Measurements from ENCODE around the gene MICAL3.
"Not testable (repeated sequence)": the region's sequence is repeated elsewhere in the genome, so short reads cannot be mapped to it uniquely, and the experiment has no call there.

Gene MICAL3

GRCh38 chr22:18032455-18033101 lies 8.2 kb upstream of the MICAL3 start:
- DNase-seq (ENCODE audit: low read depth), result no peak

- no peak for DNase-seq (ENCODE audit: low read depth)
Measured at GRCh38 chr22:18031695-18032454, 7.5 kb upstream of the MICAL3 start.

DNA sequence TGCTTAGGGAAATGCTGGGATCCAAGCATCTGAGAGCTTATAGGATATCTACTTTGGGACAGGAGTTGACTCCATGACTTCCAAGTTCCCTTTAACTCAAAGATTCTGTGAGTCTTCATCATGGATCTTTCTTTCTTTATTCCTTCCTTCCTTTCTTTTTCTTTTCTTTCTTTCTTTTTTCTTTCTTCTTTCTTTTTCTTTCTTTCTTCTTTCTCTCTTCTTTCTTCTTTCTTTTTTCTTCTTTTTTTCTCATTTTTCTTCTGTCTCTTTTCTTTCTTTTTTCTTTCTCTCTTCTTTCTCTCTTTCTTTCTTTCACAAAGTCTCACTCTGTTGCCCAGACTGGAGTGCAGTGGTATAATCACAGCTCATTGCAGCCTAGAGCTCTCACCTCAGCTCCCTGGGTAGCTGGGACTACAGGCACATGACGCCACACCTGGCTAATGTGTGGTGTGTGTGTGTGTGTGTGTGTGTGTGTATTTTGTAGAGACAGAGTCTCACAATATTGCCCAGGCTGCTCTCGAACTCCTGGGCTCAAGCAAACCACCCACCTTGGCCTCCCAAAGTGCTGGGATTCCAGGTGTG lies 5.4 kb upstream of the MICAL3 start:
- no peak for DNase-seq (ENCODE audit: low read depth)

- DNase-seq (ENCODE audit: low read depth), result no peak
Measured at GRCh38 chr22:18028817-18029527, 4.6 kb upstream of the MICAL3 start.

DNA sequence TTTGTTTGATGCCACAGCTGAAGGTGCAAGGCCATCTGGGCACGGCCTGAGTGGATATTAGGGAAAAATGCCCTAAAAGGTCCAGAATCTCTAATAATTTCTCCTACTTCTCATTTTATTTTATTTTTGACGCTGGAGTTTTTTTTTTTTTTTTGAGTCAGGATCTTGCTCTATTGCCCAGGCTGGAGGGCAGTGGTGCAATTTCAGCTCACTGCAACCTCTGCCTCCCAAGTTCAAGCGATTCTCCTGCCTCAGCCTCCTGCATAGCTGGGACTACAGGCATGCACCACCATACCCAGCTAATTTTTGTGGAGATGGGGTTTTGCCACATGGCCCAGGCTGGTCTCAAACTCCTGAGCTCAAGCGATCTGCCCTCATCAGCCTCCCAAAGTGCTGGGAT lies 1.5 kb upstream of the MICAL3 start:
- DNase-seq (ENCODE audit: low read depth), result not testable (repeated sequence)

- DNase-seq (ENCODE audit: low read depth), result no peak
Measured at GRCh38 chr22:18024956-18025720, 777 bp upstream of the MICAL3 start.

GRCh38 chr22:18023509-18024275 lies 669 bp downstream of the MICAL3 start:
- no peak for DNase-seq (ENCODE audit: low read depth)

DNA sequence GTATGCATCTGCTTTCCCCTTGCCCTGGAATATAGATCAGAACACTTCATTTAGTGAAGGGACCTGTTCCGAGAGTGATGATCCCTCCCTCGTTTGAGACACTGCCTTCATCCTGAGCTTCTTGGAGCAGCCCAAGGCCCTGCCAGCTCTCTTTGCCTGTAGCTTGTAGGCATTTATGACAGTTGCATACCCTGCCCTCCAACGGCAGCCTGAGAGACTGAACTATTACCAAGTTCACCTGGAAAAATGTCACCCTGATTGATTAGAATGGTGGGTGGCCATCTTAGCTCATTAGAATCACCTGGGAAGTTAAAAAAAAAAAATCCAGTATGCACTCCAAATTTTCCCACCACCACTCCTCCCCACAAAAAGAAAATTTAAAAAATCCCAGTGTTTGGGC lies 1.5 kb downstream of the MICAL3 start:
- DNase-seq (ENCODE audit: low read depth), result no peak

DNA sequence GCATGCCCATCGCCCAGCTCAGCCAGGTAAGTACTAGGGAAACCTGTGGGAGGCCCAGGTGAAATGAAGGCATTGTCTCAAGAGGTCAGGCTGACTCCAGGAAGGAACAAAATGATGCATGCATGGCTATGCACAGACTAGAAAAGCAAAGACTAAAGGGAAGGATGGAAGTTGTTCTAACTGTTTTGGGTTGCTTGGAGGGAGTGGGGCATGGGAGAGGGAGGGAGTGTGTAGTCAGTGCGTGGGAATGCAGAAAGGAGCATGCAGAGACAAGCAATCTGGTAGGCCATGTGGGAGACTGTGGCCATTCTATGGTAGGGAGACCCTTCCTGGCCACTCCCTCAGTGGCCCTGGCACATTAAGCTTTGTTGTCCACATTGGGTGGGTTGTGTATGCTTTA lies 2.9 kb downstream of the MICAL3 start:
- no peak for DNase-seq (ENCODE audit: low read depth)

DNA sequence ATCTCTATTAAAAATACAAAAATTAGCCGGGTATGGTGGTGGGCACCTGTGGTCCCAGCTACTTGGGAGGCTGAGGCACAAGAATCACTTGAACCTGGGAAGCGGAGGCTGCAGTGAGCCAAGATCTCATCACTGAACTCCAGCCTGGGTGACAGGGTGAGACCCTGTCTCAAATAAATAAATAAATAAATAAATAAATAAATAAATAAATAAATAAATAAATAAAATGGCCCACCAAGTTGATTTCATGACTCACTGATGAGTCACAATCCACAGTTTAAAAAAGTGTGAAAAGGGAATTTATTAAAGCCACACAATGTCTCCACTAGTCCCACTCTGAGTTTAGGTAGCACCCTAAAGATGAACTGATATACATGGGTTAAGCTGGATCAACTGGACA lies 3.6 kb downstream of the MICAL3 start:
- DNase-seq (ENCODE audit: low read depth), result not testable (repeated sequence)

- no peak for DNase-seq (ENCODE audit: low read depth)
Measured at GRCh38 chr22:18013947-18014346, 10.4 kb downstream of the MICAL3 start.

DNA sequence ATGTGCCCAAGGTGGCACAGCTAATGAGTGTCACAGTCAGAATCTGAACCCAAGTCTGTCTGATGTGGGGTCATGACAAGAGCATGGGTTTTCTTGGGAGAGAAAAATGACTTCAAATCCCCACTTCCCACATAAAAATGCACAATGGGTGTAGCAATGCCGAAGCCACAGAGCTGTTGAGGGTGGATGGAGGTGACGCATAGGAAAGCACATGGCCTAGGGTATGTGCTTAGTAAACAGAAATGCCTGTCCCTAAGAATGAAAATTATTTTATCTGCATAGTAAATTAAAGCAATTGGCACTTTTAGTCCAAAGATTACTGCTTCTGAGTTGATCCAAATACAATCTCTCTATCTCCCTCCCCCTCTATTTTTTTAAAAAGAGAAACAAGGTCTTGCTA lies 10.9 kb downstream of the MICAL3 start:
- no peak for DNase-seq (ENCODE audit: low read depth)

DNA sequence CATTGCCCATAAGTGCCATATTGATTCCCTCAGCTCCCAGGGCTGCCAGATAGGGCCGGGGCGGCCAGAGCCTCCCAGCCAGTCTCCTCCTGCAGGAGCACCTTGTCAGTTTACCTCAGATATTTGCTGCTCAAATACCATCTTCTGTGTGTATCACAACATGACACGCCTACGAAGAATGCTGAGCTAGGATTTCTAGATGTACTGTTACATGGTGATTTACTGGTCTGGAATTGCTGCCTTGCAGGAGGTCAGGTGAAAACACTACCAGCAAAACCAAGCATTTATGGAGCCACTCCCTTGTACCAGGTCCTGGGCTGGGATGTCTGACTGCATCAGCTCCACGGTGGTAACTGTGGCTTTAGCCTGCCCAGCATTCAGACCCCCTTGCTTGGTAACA lies 11.8 kb downstream of the MICAL3 start:
- DNase-seq (ENCODE audit: low read depth), result no peak

DNA sequence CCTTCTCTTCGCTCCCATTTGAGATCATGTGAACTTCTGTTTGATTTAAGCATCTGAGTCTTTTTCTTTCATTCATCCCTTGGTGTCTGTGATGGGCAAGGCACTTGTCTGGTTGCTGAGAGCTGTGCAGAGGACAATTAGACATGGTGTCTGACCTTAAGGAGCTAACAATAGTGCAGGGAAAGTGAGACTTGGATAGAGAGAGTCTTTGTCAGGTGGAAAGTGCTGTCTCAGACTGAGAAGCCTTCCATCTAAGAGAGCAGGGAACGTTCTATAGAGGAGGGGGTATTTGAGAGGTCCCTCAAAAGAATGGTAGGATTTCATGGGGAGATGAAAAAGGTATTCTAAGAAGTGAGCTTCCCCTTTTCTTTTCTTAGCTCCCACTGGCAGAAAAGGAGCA lies 14.1 kb downstream of the MICAL3 start:
- no peak for DNase-seq (ENCODE audit: low read depth)

DNA sequence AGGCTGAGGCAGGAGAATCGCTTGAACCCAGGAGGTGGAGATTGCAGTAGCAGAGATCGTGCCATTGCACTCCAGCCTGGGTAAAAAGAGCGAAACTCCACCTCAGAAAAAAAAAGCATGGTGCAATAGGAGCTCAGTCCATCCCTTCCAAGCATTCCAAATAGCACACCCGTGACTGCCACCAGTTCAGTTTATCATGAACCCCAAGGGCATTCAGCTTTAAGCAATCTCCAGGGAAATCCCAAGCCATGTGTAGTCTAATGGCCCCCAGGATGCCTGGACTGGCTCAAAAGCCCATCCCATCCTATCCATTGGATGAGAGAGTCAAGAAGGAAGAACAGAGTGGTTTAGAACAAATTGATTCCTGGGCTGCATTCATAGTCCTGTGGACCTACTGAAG lies 16.2 kb downstream of the MICAL3 start:
- no peak for DNase-seq (ENCODE audit: low read depth)

- DNase-seq (ENCODE audit: low read depth), result no peak
Measured at GRCh38 chr22:18005201-18005926, 19.0 kb downstream of the MICAL3 start.

GRCh38 chr22:18001894-18002315 lies 22.5 kb downstream of the MICAL3 start:
- not testable (repeated sequence) for DNase-seq (ENCODE audit: low read depth)

GRCh38 chr22:18001040-18001893 lies 23.1 kb downstream of the MICAL3 start:
- DNase-seq (ENCODE audit: low read depth), result peak; percentile 50

GRCh38 chr22:18000441-18001039 lies 23.8 kb downstream of the MICAL3 start:
- DNase-seq (ENCODE audit: low read depth), result peak; percentile 12
